ENCODE data around the gene APOD.
"Not testable (repeated sequence)": the region's sequence is repeated elsewhere in the genome, so short reads cannot be mapped to it uniquely, and the experiment has no call there.

DNA sequence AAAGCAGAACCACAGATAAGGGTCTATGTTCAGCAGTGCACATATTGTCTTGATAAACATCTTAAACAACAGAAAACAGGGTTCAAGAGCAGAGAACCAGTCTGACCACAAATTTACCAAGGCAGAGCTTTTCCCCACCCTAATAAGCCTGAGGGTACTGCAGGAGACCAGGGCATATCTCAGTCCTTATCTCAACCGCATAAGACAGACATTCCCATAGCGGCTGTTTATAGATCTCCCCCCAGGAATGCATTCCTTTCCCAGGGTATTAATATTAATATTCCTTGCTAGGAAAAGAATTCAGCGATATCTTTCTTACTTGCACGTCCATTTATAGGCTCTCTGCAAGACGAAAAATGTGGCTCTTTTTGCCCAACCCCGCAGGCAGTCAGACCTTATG, 6.1 kb upstream of the APOD start:
- TF ChIP-seq ELF4 (IDR thresholded peaks at IDR 0.05); HDGF (IDR thresholded peaks at IDR 0.05; ENCODE audit: borderline replicate concordance); L3MBTL2 (conservative IDR thresholded peaks at IDR 0.05); SUZ12 (IDR thresholded peaks at IDR 0.05); NFRKB (IDR thresholded peaks at IDR 0.05): not testable (repeated sequence)

Measured in HEK293T (cell line).